GM12878 (cell line): ENCODE data around the gene LIF. TPM values are rescaled to one million over a fixed set of nuclear protein-coding genes. Genes with fewer than 3 reads are reported as not detected.

Experiments used
- ATF3 ChIP-seq: IDR thresholded peaks from 2 replicates; pipeline ENCODE4 v1.6.1; 2011; ENCODE audit warnings: low read depth, mild to moderate bottlenecking, low read length, moderate library complexity, borderline replicate concordance; ENCODE audit errors: extremely low read depth
- HCFC1 ChIP-seq: fragments of 150-350 bp; IDR thresholded peaks from 2 replicates; pipeline ENCODE4 v1.6.1; 2014; ENCODE audit warnings: low read length
- MXI1 ChIP-seq: fragments of 150-350 bp; IDR thresholded peaks from 2 replicates; pipeline ENCODE4 v1.6.1; 2011; ENCODE audit warnings: low read depth, mild to moderate bottlenecking, inconsistent platforms, low read length, improper control_type of control experiment
- NBN ChIP-seq: fragments of 450-650 bp; IDR thresholded peaks from 2 replicates; pipeline ENCODE4 v1.6.1; 2016
- POU2F2 ChIP-seq: IDR thresholded peaks from 3 replicates; pipeline ENCODE4 v1.6.1; 2011; ENCODE audit warnings: low read depth, mild to moderate bottlenecking, low read length, borderline replicate concordance
- RFX5 ChIP-seq: IDR thresholded peaks from 2 replicates; pipeline ENCODE4 v1.6.1; 2011; ENCODE audit warnings: low read depth, low read length, improper control_type of control experiment
- SMC3 ChIP-seq: IDR thresholded peaks from 2 replicates; pipeline ENCODE4 v1.6.1; 2011; ENCODE audit warnings: low read length, improper control_type of control experiment, borderline replicate concordance
- STAT1 ChIP-seq: fragments of 450-650 bp; conservative IDR thresholded peaks from 2 replicates; pipeline ENCODE4 v1.6.1; 2014; ENCODE audit warnings: antibody characterized with exemption, mild to moderate bottlenecking
- YY1 ChIP-seq: IDR thresholded peaks from 2 replicates; pipeline ENCODE4 v1.6.1; 2011; ENCODE audit warnings: low read depth, mild to moderate bottlenecking, low read length
- ZNF274 ChIP-seq: IDR thresholded peaks from one replicate; pipeline ENCODE4 v1.8.0; 2011; ENCODE audit not compliant: insufficient read length, insufficient read depth
- polyA plus RNA-seq, 11 experiments: library from polyadenylated mRNA; depleted of rRNA in 4 of 11; unstranded in 6 of 11; stranded (reverse) in 5 of 11; fragments of >200 nt; fragmentation: Nextera tagmentation in 4 of 11; fragmentation: Illumina TruSeq in 1 of 11; extraction: Ambion mirVana in 4 of 11; extraction: Trizol in 1 of 11; gene quantifications; 1 replicate in 1 of 11; 2 replicates in 10 of 11; pipeline versions ENCODE4 v1.2.1 to v1.2.3, GENCODE V29; 2011 to 2016; ENCODE audit warnings: inconsistent platforms in 2 of 11, missing spikeins in 2 of 11, low read depth in 1 of 11
- total RNA-seq, 4 experiments: library from RNA; depleted of rRNA in 3 of 4; stranded (reverse); fragments of >200 nt in 3 of 4; fragmentation: Illumina TruSeq in 1 of 4; extraction: Trizol in 1 of 4; gene quantifications; 2 replicates each; pipeline versions ENCODE4 v1.2.1 to v1.2.3, GENCODE V29; 2013 to 2021
- TF ChIP-seq, protein P1 (sequence below): IDR thresholded peaks from 2 replicates; pipeline ENCODE4 v1.6.1; 2012; ENCODE audit warnings: improper control_type of control experiment, low read depth, low read length; ENCODE audit not compliant: insufficient replicate concordance

The LIF gene
- total and polyA plus RNA-seq, 10 of the 15 experiments (the other 5 are each of a cell fraction or from before 2014, with no cell fraction given) = 0.05 to 3.4 (median 0.97) TPM

GRCh38 chr22:30204742-30205111, 41.8 kb downstream of the LIF start (continued):
- TF ChIP-seq, protein P1, sequence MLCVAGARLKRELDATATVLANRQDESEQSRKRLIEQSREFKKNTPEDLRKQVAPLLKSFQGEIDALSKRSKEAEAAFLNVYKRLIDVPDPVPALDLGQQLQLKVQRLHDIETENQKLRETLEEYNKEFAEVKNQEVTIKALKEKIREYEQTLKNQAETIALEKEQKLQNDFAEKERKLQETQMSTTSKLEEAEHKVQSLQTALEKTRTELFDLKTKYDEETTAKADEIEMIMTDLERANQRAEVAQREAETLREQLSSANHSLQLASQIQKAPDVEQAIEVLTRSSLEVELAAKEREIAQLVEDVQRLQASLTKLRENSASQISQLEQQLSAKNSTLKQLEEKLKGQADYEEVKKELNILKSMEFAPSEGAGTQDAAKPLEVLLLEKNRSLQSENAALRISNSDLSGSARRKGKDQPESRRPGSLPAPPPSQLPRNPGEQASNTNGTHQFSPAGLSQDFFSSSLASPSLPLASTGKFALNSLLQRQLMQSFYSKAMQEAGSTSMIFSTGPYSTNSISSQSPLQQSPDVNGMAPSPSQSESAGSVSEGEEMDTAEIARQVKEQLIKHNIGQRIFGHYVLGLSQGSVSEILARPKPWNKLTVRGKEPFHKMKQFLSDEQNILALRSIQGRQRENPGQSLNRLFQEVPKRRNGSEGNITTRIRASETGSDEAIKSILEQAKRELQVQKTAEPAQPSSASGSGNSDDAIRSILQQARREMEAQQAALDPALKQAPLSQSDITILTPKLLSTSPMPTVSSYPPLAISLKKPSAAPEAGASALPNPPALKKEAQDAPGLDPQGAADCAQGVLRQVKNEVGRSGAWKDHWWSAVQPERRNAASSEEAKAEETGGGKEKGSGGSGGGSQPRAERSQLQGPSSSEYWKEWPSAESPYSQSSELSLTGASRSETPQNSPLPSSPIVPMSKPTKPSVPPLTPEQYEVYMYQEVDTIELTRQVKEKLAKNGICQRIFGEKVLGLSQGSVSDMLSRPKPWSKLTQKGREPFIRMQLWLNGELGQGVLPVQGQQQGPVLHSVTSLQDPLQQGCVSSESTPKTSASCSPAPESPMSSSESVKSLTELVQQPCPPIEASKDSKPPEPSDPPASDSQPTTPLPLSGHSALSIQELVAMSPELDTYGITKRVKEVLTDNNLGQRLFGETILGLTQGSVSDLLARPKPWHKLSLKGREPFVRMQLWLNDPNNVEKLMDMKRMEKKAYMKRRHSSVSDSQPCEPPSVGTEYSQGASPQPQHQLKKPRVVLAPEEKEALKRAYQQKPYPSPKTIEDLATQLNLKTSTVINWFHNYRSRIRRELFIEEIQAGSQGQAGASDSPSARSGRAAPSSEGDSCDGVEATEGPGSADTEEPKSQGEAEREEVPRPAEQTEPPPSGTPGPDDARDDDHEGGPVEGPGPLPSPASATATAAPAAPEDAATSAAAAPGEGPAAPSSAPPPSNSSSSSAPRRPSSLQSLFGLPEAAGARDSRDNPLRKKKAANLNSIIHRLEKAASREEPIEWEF = no peak
- no peak for TF ChIP-seq MXI1
- TF ChIP-seq RFX5 = no peak
- TF ChIP-seq STAT1 = no peak
- TF ChIP-seq ZNF274 = no peak
- TF ChIP-seq POU2F2 = no peak
- TF ChIP-seq NBN = no peak
- no peak for TF ChIP-seq SMC3
- no peak for TF ChIP-seq ATF3
- no peak for TF ChIP-seq YY1
- TF ChIP-seq HCFC1 = no peak
